Measurements from ENCODE around the gene PPP1R3D.
"Not testable (repeated sequence)": the region's sequence is repeated elsewhere in the genome, so short reads cannot be mapped to it uniquely, and the experiment has no call there.

- not testable (repeated sequence) for TF ChIP-seq CTCF, POLR2A (IDR thresholded peaks at IDR 0.05)
Observed at GRCh38 chr20:59957568-59957967, 17.5 kb upstream of the PPP1R3D start.
